ENCODE measurements around the gene PAPPA.

GRCh38 chr9:116362493-116362892 is 208.9 kb downstream of the PAPPA start:
- TF ChIP-seq, protein P1, sequence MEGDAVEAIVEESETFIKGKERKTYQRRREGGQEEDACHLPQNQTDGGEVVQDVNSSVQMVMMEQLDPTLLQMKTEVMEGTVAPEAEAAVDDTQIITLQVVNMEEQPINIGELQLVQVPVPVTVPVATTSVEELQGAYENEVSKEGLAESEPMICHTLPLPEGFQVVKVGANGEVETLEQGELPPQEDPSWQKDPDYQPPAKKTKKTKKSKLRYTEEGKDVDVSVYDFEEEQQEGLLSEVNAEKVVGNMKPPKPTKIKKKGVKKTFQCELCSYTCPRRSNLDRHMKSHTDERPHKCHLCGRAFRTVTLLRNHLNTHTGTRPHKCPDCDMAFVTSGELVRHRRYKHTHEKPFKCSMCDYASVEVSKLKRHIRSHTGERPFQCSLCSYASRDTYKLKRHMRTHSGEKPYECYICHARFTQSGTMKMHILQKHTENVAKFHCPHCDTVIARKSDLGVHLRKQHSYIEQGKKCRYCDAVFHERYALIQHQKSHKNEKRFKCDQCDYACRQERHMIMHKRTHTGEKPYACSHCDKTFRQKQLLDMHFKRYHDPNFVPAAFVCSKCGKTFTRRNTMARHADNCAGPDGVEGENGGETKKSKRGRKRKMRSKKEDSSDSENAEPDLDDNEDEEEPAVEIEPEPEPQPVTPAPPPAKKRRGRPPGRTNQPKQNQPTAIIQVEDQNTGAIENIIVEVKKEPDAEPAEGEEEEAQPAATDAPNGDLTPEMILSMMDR (IDR thresholded peaks at IDR 0.05; ENCODE audit: insufficient read depth, low read depth, low read length) = no peak
- TF ChIP-seq EZH2 (IDR thresholded peaks at IDR 0.05; ENCODE audit: insufficient read depth, low read length) = no peak
